ENCODE results near the gene CEACAM7. TPM values are rescaled to one million over a fixed set of nuclear protein-coding genes. Genes with fewer than 3 reads are reported as not detected.
A peak's percentile ranks its signal among the peaks of the same experiment; 100 is the strongest.

The CEACAM7 gene
- total RNA-seq, 2 experiments from 2014 or later, result not detected

DNA sequence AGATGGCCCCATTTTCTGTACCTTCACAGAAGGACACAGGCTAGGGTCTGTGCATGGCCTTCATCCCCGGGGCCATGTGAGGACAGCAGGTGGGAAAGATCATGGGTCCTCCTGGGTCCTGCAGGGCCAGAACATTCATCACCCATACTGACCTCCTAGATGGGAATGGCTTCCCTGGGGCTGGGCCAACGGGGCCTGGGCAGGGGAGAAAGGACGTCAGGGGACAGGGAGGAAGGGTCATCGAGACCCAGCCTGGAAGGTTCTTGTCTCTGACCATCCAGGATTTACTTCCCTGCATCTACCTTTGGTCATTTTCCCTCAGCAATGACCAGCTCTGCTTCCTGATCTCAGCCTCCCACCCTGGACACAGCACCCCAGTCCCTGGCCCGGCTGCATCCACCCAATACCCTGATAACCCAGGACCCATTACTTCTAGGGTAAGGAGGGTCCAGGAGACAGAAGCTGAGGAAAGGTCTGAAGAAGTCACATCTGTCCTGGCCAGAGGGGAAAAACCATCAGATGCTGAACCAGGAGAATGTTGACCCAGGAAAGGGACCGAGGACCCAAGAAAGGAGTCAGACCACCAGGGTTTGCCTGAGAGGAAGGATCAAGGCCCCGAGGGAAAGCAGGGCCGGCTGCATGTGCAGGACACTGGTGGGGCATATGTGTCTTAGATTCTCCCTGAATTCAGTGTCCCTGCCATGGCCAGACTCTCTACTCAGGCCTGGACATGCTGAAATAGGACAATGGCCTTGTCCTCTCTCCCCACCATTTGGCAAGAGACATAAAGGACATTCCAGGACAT lies 7.0 kb upstream of the CEACAM7 start:
- DNase-seq (no peak), ATAC-seq (no peak)
- POLR2A ChIA-PET, result no interaction called here
- peaks cover 26% of the 10 kb centered on the region for H3K27me3 Mint-ChIP-seq
- intact Hi-C loops (cut with micrococcal nuclease), result no loop called here
- H3K9me3 Mint-ChIP-seq, result peaks cover 9% of the 10 kb centered on the region
- CTCF ChIA-PET, result interaction anchor here (1.0 kb wide), 1 partner anchor 12 kb away, joined by 3 read pairs; no protein-coding TSS in a partner anchor
- H3K4me3 Mint-ChIP-seq, result no peak overlapping the region
- H3K36me3 Mint-ChIP-seq (ENCODE audit: low read depth), result no peaks in the 10 kb centered on the region
- H3K27ac Mint-ChIP-seq, result no peak overlapping the region
- TF ChIP-seq, protein P1, sequence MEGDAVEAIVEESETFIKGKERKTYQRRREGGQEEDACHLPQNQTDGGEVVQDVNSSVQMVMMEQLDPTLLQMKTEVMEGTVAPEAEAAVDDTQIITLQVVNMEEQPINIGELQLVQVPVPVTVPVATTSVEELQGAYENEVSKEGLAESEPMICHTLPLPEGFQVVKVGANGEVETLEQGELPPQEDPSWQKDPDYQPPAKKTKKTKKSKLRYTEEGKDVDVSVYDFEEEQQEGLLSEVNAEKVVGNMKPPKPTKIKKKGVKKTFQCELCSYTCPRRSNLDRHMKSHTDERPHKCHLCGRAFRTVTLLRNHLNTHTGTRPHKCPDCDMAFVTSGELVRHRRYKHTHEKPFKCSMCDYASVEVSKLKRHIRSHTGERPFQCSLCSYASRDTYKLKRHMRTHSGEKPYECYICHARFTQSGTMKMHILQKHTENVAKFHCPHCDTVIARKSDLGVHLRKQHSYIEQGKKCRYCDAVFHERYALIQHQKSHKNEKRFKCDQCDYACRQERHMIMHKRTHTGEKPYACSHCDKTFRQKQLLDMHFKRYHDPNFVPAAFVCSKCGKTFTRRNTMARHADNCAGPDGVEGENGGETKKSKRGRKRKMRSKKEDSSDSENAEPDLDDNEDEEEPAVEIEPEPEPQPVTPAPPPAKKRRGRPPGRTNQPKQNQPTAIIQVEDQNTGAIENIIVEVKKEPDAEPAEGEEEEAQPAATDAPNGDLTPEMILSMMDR (IDR thresholded peaks at IDR 0.05), result no peak
- no peaks in the 10 kb centered on the region for H3K4me1 Mint-ChIP-seq (ENCODE audit: low read depth)

DNA sequence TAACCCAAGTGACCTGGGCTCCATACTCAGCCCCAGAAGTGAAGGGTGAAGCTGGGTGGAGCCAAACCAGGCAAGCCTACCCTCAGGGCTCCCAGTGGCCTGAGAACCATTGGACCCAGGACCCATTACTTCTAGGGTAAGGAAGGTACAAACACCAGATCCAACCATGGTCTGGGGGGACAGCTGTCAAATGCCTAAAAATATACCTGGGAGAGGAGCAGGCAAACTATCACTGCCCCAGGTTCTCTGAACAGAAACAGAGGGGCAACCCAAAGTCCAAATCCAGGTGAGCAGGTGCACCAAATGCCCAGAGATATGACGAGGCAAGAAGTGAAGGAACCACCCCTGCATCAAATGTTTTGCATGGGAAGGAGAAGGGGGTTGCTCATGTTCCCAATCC lies 6.1 kb upstream of the CEACAM7 start:
- intact Hi-C loops (cut with micrococcal nuclease), result no loop called here
- peaks cover 28% of the 10 kb centered on the region for H3K27me3 Mint-ChIP-seq
- H3K4me3 Mint-ChIP-seq, result no peak overlapping the region
- peaks cover 9% of the 10 kb centered on the region for H3K9me3 Mint-ChIP-seq
- H3K36me3 Mint-ChIP-seq (ENCODE audit: low read depth), result no peaks in the 10 kb centered on the region
- no peak for ATAC-seq
- no peak overlapping the region for H3K27ac Mint-ChIP-seq
- no peaks in the 10 kb centered on the region for H3K4me1 Mint-ChIP-seq (ENCODE audit: low read depth)
- ChIA-PET POLR2A (no interaction called here), CTCF (interaction anchor here (0.8 to 1.0 kb wide), 2 partner anchors 13 to 52 kb away, joined by 3 read pairs; no protein-coding TSS in a partner anchor)
- TF ChIP-seq, protein P1 (IDR thresholded peaks at IDR 0.05), result no peak
- no peak for DNase-seq

DNA sequence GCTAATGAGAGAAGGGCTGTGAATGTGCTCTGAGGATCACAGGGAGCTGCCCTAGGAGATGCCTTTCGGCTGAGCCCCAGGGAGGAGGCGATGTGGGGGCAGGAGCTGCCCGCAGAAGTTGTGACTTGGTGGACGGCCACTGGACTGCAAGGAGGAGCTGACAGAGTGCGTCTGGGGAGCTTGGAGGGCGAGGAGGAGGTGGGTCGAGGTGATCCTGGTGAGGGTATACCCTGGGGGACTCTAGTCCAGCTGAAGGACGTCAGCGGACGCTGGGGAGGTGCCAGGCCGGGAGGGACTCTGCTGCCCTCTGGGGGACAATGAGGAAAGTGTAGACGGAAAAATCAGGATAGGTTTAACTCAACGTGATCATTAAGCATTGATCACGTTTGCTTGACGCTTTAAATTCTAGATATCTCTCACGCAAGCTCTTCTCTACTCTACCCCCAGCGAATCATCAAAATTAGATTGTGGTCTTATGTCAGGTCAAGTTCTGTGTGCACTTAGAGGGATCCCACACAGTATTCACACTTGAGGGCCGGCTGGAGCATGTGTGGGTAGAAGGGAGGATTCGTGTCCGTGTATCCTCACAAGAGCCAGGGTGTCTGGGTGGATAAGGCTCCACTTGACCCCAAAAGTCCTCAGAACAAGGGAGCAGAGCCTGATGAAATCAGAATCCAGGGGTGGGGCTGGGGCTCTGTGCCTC lies 3.3 kb upstream of the CEACAM7 start:
- peaks cover 9% of the 10 kb centered on the region for H3K9me3 Mint-ChIP-seq
- ChIA-PET POLR2A (no interaction called here), CTCF (interaction anchor here (0.7 to 3.9 kb wide), 24 partner anchors 9 to 100 kb away, joined by 3 to 26 read pairs (median 4); no protein-coding TSS in a partner anchor)
- no peaks in the 10 kb centered on the region for H3K4me1 Mint-ChIP-seq (ENCODE audit: low read depth)
- H3K4me3 Mint-ChIP-seq, result no peak overlapping the region
- H3K27ac Mint-ChIP-seq, result no peak overlapping the region
- no peaks in the 10 kb centered on the region for H3K36me3 Mint-ChIP-seq (ENCODE audit: low read depth)
- DNase-seq (peak; percentile 45), ATAC-seq (peak; percentile 37)
- peaks cover 26% of the 10 kb centered on the region for H3K27me3 Mint-ChIP-seq
- TF ChIP-seq, protein P1 (IDR thresholded peaks at IDR 0.05), result peak; percentile 64
- intact Hi-C loops (cut with micrococcal nuclease), result no loop called here

DNA sequence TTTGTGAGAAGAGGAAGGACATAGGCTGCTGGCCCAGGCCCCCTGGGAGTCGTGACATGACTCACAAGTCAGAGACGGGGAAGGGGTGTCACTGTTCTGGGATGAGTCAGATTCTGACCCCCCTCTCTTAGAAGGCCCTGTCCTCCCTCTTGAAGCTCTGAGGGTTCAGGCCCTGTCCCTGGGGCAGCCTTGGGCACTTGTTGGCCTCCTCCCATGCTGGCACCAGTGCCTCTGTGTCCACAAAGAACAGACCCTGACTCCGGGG lies 2.7 kb upstream of the CEACAM7 start:
- Mint-ChIP-seq H3K9me3 (peaks cover 9% of the 10 kb centered on the region), H3K27me3 (peaks cover 22% of the 10 kb centered on the region), H3K4me1 (ENCODE audit: low read depth) (no peaks in the 10 kb centered on the region), H3K36me3 (ENCODE audit: low read depth) (no peaks in the 10 kb centered on the region), H3K4me3 (no peak overlapping the region), H3K27ac (no peak overlapping the region)
- CTCF ChIA-PET, result interaction anchor here (0.7 to 3.9 kb wide), 21 partner anchors 8 to 101 kb away, joined by 3 to 26 read pairs (median 4); no protein-coding TSS in a partner anchor
- intact Hi-C loops (cut with micrococcal nuclease), result no loop called here
- POLR2A ChIA-PET, result no interaction called here
- ATAC-seq (no peak), DNase-seq (no peak)
- TF ChIP-seq, protein P1 (IDR thresholded peaks at IDR 0.05), result no peak
